Gastrocnemius medialis (tissue), 4 donors: ENCODE data around the gene ANKRD18A. TPM values are rescaled to one million over a fixed set of nuclear protein-coding genes. Genes with fewer than 3 reads are reported as not detected.

Experiments used
- ATAC-seq, 2 donors: fragments of 150-250 bp; one replicate each; pipeline ENCODE4 v1.9.1; 2016
- DNase-seq, 2 donors: peaks; one replicate each; pipeline ENCODE4 v3.0.0-alpha.2; 2019
- H3K27ac ChIP-seq, 4 donors: fragments of 200-600 bp; sonication (generic); 1 replicate in 1 of 4; 2 replicates in 3 of 4; pipeline ENCODE4 v1.5.1; 2016 to 2018; ENCODE audit warnings: mild to moderate bottlenecking in 2 of 4, moderate library complexity in 1 of 4
- H3K27me3 ChIP-seq, 3 donors: fragments of 200-600 bp; sonication (generic) in 2 of 3; 1 replicate in 1 of 3; 2 replicates in 2 of 3; pipeline versions ENCODE4 v1.5.1 to v1.6.0; 2016 to 2019; ENCODE audit warnings: mild to moderate bottlenecking in 1 of 3, moderate library complexity in 1 of 3
- H3K36me3 ChIP-seq, 2 donors: fragments of 200-600 bp; sonication (generic) in 1 of 2; one replicate each; pipeline ENCODE4 v1.5.1; 2017 to 2018
- H3K4me1 ChIP-seq, 2 donors: fragments of 200-600 bp; sonication (generic) in 1 of 2; one replicate each; pipeline ENCODE4 v1.5.1; 2016 to 2017; ENCODE audit warnings: mild to moderate bottlenecking in 2 of 2
- H3K4me3 ChIP-seq, 4 donors: fragments of 200-600 bp; sonication (generic) in 3 of 4; 1 replicate in 1 of 4; 2 replicates in 3 of 4; pipeline ENCODE4 v1.5.1; 2016 to 2019; ENCODE audit warnings: mild to moderate bottlenecking in 2 of 4
- H3K9me3 ChIP-seq, 3 donors: fragments of 200-600 bp; sonication (generic) in 2 of 3; 1 replicate in 1 of 3; 2 replicates in 2 of 3; pipeline ENCODE4 v1.5.1; 2016 to 2019
- CTCF ChIP-seq, 5 experiments: fragments of 450-650 bp in 3 of 5; fragments of 200-600 bp in 2 of 5; sonication (generic) in 2 of 5; IDR thresholded peaks in 4 of 5; conservative IDR thresholded peaks in 1 of 5; 1 replicate in 4 of 5; 2 replicates in 1 of 5; pipeline ENCODE4 v1.5.1; 2016 to 2019; ENCODE audit warnings: antibody characterized with exemption in 5 of 5, mild to moderate bottlenecking in 3 of 5, moderate library complexity in 3 of 5
- POLR2A ChIP-seq, 2 donors: fragments of 450-650 bp; IDR thresholded peaks; one replicate each; pipeline ENCODE4 v1.6.1; 2017; ENCODE audit warnings: antibody characterized with exemption in 2 of 2, mild to moderate bottlenecking in 2 of 2, moderate library complexity in 2 of 2
- in situ Hi-C, 4 donors: fragments of 200-750 bp; cut with MboI; loops; one replicate each; pipeline versions ENCODE4 v1.15.0 to v1.8.0; 2017; ENCODE audit warnings: low sequenced_read_pairs in 4 of 4
- intact Hi-C: fragments of 100-400 bp; cut with DNase I; formaldehyde crosslinking; loops from one replicate; pipeline ENCODE4 v1.15.1; 2023; ENCODE audit warnings: low total_unique reads
- total RNA-seq, 4 donors: library from RNA; depleted of rRNA; stranded (reverse); fragments of >200 nt; gene quantifications; one replicate each; pipeline versions ENCODE4 v1.1.0 to v1.2.3, GENCODE V29; 2016

Gene ANKRD18A
- total RNA-seq, 4 donors from 2014 or later: not detected

- intact Hi-C loops: no loop called here
- TF ChIP-seq CTCF (IDR thresholded peaks at IDR 0.05 in 4 of 5, conservative IDR thresholded peaks at IDR 0.05 in 1 of 5) (no peak), POLR2A (IDR thresholded peaks at IDR 0.05) (no peak)
- H3K4me3 ChIP-seq: no peak overlapping the region
- in situ Hi-C loops: loop anchor here in 1 of 4 donors (25.0 kb wide), 1 partner anchor 87 kb away; no protein-coding TSS in a partner anchor
- H3K27ac ChIP-seq: no peak overlapping the region
- DNase-seq: no peak
- no peaks in the 10 kb centered on the region for H3K36me3 ChIP-seq
- no peak for ATAC-seq
- H3K27me3 ChIP-seq: no peaks in the 10 kb centered on the region
- H3K4me1 ChIP-seq: no peaks in the 10 kb centered on the region
- H3K9me3 ChIP-seq: no peaks in the 10 kb centered on the region
Observed at GRCh38 chr9:38649731-38650363, 29.5 kb upstream of the ANKRD18A start.

GRCh38 chr9:38644601-38645000, 24.2 kb upstream of the ANKRD18A start:
- no peaks in the 10 kb centered on the region for H3K27me3 ChIP-seq
- H3K27ac ChIP-seq: no peak overlapping the region
- H3K9me3 ChIP-seq: no peaks in the 10 kb centered on the region
- H3K4me3 ChIP-seq: no peak overlapping the region
- intact Hi-C loops: no loop called here
- no peaks in the 10 kb centered on the region for H3K36me3 ChIP-seq
- in situ Hi-C loops: loop anchor here in 1 of 4 donors (25.0 kb wide), 1 partner anchor 93 kb away; no protein-coding TSS in a partner anchor
- no peaks in the 10 kb centered on the region for H3K4me1 ChIP-seq
- TF ChIP-seq POLR2A (IDR thresholded peaks at IDR 0.05): no peak
- TF ChIP-seq CTCF (IDR thresholded peaks at IDR 0.05 in 4 of 5, conservative IDR thresholded peaks at IDR 0.05 in 1 of 5): no peak
- DNase-seq (no peak), ATAC-seq (no peak)

GRCh38 chr9:38643815-38644173, 23.4 kb upstream of the ANKRD18A start:
- no peaks in the 10 kb centered on the region for H3K4me1 ChIP-seq
- no peak overlapping the region for H3K4me3 ChIP-seq
- DNase-seq: no peak
- peaks cover 0 to 3% (median 0%) of the 10 kb centered on the region in 3 donors for H3K27me3 ChIP-seq
- in situ Hi-C loops: loop anchor here in 1 of 4 donors (25.0 kb wide), 1 partner anchor 94 kb away; no protein-coding TSS in a partner anchor
- intact Hi-C loops: no loop called here
- no peak for ATAC-seq
- H3K36me3 ChIP-seq: no peaks in the 10 kb centered on the region
- no peaks in the 10 kb centered on the region for H3K9me3 ChIP-seq
- TF ChIP-seq POLR2A (IDR thresholded peaks at IDR 0.05): no peak
- TF ChIP-seq CTCF (IDR thresholded peaks at IDR 0.05 in 4 of 5, conservative IDR thresholded peaks at IDR 0.05 in 1 of 5): no peak
- no peak overlapping the region for H3K27ac ChIP-seq

- Histone ChIP-seq H3K36me3 (no peaks in the 10 kb centered on the region), H3K4me3 (no peak overlapping the region), H3K9me3 (no peaks in the 10 kb centered on the region), H3K27me3 (peaks cover 0 to 3% (median 0%) of the 10 kb centered on the region in 3 donors), H3K4me1 (no peaks in the 10 kb centered on the region), H3K27ac (no peak overlapping the region)
- ATAC-seq: no peak
- TF ChIP-seq POLR2A (IDR thresholded peaks at IDR 0.05) (no peak), CTCF (IDR thresholded peaks at IDR 0.05 in 4 of 5, conservative IDR thresholded peaks at IDR 0.05 in 1 of 5) (no peak)
- intact Hi-C loops (no loop called here), in situ Hi-C loops (loop anchor here in 1 of 4 donors (25.0 kb wide), 1 partner anchor 94 kb away; no protein-coding TSS in a partner anchor)
- DNase-seq: no peak
Observed at GRCh38 chr9:38642951-38643814, 22.8 kb upstream of the ANKRD18A start.
